Mammary epithelial cell (primary cell): ENCODE measurements around the gene DVL3.

Experiments
- EZH2 ChIP-seq: IDR thresholded peaks from 2 replicates; pipeline ENCODE4 v1.6.1; 2012; ENCODE audit warnings: low read length, inconsistent platforms, borderline replicate concordance
- TF ChIP-seq, protein P1 (sequence below), 2 donors: IDR thresholded peaks in 1 of 2; conservative IDR thresholded peaks in 1 of 2; 2 replicates each; pipeline ENCODE4 v1.5.1; 2011 to 2012; ENCODE audit warnings: inconsistent platforms in 2 of 2, low read length in 2 of 2, mild to moderate bottlenecking in 2 of 2, control low read depth in 1 of 2, low read depth in 1 of 2; ENCODE audit not compliant: insufficient read depth in 1 of 2; ENCODE audit errors: extremely low read depth in 1 of 2

DNA sequence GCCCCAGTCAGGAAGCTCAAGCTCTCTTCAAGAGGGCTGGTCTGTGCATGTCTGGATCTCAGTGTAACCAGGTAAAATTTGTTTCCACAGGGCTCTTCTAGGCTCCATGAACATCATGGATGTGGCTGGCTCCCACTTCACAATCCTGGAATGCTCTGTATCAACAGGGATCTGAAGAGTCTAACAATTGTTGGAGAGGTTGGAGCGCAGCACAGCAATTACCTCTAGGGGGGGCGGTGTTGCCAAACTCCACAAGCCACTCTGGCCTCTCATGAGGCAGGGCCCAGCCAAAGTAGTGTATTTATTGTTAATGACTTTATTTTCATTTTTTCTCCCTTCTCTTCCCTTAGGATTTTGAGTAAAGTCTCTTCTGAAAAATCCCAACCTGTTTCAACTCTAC lies 26.2 kb upstream of the DVL3 start:
- TF ChIP-seq, protein P1, sequence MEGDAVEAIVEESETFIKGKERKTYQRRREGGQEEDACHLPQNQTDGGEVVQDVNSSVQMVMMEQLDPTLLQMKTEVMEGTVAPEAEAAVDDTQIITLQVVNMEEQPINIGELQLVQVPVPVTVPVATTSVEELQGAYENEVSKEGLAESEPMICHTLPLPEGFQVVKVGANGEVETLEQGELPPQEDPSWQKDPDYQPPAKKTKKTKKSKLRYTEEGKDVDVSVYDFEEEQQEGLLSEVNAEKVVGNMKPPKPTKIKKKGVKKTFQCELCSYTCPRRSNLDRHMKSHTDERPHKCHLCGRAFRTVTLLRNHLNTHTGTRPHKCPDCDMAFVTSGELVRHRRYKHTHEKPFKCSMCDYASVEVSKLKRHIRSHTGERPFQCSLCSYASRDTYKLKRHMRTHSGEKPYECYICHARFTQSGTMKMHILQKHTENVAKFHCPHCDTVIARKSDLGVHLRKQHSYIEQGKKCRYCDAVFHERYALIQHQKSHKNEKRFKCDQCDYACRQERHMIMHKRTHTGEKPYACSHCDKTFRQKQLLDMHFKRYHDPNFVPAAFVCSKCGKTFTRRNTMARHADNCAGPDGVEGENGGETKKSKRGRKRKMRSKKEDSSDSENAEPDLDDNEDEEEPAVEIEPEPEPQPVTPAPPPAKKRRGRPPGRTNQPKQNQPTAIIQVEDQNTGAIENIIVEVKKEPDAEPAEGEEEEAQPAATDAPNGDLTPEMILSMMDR (conservative IDR thresholded peaks at IDR 0.05 in 1 of 2, IDR thresholded peaks at IDR 0.05 in 1 of 2; ENCODE audit: extremely low read depth in 1 of 2, insufficient read depth in 1 of 2, low read depth in 1 of 2, low read length in 2 of 2): peak in 1 of 2 donors; percentile 55
- no peak for TF ChIP-seq EZH2
